ENCODE results near the gene ASIC2. TPM values are rescaled to one million over a fixed set of nuclear protein-coding genes. Genes with fewer than 3 reads are reported as not detected.

ASIC2 gene
- total and polyA plus RNA-seq, 2 donors (not counting 3 experiments of a cell fraction or from before 2014, with no cell fraction given): not detected

DNA sequence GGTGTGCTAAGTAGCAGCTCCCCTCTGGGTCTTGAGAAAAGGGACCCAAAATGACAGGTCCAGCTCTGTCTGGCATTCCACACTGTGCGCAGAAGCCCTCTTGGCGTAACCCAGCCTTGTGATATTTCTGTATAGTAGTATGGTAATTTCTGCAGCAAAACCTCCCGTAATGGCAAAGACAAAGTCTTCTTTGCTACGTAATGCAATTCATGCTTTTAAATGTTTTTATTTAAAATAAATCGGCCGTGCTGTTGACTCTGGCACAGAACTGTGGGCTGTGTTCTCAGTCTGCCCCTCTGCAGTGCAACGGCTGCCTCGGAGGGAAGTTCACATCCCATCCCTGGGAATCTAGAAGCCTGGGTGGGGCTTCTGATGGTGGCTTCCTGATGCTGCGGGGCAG lies 75.2 kb downstream of the ASIC2 start:
- Histone ChIP-seq H3K9me1 (replicated peaks; ENCODE audit: control insufficient read depth, extremely low read depth, insufficient read depth, low read length) (no peaks in the 10 kb centered on the region), H3K27ac (ENCODE audit: insufficient read depth, low read depth, low read length) (no peak overlapping the region), H3K27me3 (ENCODE audit: control insufficient read depth in 2 of 2, insufficient read depth in 2 of 2, low read length in 2 of 2) (no peaks in the 10 kb centered on the region), H3K4me1 (ENCODE audit: control insufficient read depth, extremely low read depth, insufficient read depth, low read length) (no peaks in the 10 kb centered on the region), H3K9ac (replicated peaks; ENCODE audit: extremely low read depth, insufficient read depth, low read length) (no peak overlapping the region), H3K79me2 (ENCODE audit: control insufficient read depth, insufficient read depth, low read length) (no peaks in the 10 kb centered on the region), H3K9me3 (replicated peaks; ENCODE audit: control insufficient read depth, insufficient read depth, low read length) (no peaks in the 10 kb centered on the region), H4K20me1 (replicated peaks; ENCODE audit: control insufficient read depth, extremely low read depth, insufficient read depth, low read length) (no peaks in the 10 kb centered on the region), H2AFZ (ENCODE audit: low read depth, low read length) (no peak overlapping the region), H3K4me2 (ENCODE audit: insufficient read depth, low read length) (no peak overlapping the region), H3K36me3 (ENCODE audit: control insufficient read depth in 2 of 2, extremely low read depth in 1 of 2, insufficient read depth in 2 of 2, low read length in 2 of 2) (no peaks in the 10 kb centered on the region), H3K4me3 (replicated peaks in 1 of 3; ENCODE audit: insufficient read depth in 1 of 3, low read depth in 1 of 3, low read length in 3 of 3) (no peak overlapping the region)
- TF ChIP-seq POLR2AphosphoS5 (IDR thresholded peaks at IDR 0.05; ENCODE audit: insufficient read depth, low read depth, low read length) (no peak), MYC (IDR thresholded peaks at IDR 0.05; ENCODE audit: low read depth, low read length) (no peak), GATA2 (IDR thresholded peaks at IDR 0.05; ENCODE audit: insufficient read depth, insufficient read length, low read depth, low read length) (no peak), POLR2A (IDR thresholded peaks at IDR 0.05; ENCODE audit: low read depth, low read length) (no peak), JUN (IDR thresholded peaks at IDR 0.05; ENCODE audit: borderline replicate concordance, insufficient read depth, insufficient read length, low read depth) (no peak), FOS (IDR thresholded peaks at IDR 0.05; ENCODE audit: borderline replicate concordance, insufficient read depth, low read length) (no peak), EZH2 (IDR thresholded peaks at IDR 0.05; ENCODE audit: borderline replicate concordance, low read depth, low read length, severe bottlenecking) (no peak)
- TF ChIP-seq, protein P1, sequence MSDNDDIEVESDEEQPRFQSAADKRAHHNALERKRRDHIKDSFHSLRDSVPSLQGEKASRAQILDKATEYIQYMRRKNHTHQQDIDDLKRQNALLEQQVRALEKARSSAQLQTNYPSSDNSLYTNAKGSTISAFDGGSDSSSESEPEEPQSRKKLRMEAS (IDR thresholded peaks at IDR 0.05; ENCODE audit: insufficient read depth, insufficient read length): no peak
- TF ChIP-seq, protein P2, sequence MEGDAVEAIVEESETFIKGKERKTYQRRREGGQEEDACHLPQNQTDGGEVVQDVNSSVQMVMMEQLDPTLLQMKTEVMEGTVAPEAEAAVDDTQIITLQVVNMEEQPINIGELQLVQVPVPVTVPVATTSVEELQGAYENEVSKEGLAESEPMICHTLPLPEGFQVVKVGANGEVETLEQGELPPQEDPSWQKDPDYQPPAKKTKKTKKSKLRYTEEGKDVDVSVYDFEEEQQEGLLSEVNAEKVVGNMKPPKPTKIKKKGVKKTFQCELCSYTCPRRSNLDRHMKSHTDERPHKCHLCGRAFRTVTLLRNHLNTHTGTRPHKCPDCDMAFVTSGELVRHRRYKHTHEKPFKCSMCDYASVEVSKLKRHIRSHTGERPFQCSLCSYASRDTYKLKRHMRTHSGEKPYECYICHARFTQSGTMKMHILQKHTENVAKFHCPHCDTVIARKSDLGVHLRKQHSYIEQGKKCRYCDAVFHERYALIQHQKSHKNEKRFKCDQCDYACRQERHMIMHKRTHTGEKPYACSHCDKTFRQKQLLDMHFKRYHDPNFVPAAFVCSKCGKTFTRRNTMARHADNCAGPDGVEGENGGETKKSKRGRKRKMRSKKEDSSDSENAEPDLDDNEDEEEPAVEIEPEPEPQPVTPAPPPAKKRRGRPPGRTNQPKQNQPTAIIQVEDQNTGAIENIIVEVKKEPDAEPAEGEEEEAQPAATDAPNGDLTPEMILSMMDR (IDR thresholded peaks at IDR 0.05; ENCODE audit: extremely low read depth in 1 of 2, insufficient read depth in 1 of 2, low read depth in 1 of 2, low read length in 2 of 2): no peak
- CTCF ChIA-PET: no interaction called here
- dilution Hi-C loops (cut with MboI; ENCODE audit: extremely low pct_ligation_motif_present, low sequenced_read_pairs): no loop called here
- DNase-seq (ENCODE audit: low read depth, low spot score) (no peak), FAIRE-seq (no peak)
- POLR2A ChIA-PET: no interaction called here
- intact Hi-C loops (cut with micrococcal nuclease): no loop called here
- BruUV-seq (replicated peaks): no TSS peak

All from endothelial cell of umbilical vein (primary cell).